Measurements from ENCODE around the gene PXMP4.
A peak's percentile ranks its signal among the peaks of the same experiment; 100 is the strongest.

The PXMP4 gene

DNA sequence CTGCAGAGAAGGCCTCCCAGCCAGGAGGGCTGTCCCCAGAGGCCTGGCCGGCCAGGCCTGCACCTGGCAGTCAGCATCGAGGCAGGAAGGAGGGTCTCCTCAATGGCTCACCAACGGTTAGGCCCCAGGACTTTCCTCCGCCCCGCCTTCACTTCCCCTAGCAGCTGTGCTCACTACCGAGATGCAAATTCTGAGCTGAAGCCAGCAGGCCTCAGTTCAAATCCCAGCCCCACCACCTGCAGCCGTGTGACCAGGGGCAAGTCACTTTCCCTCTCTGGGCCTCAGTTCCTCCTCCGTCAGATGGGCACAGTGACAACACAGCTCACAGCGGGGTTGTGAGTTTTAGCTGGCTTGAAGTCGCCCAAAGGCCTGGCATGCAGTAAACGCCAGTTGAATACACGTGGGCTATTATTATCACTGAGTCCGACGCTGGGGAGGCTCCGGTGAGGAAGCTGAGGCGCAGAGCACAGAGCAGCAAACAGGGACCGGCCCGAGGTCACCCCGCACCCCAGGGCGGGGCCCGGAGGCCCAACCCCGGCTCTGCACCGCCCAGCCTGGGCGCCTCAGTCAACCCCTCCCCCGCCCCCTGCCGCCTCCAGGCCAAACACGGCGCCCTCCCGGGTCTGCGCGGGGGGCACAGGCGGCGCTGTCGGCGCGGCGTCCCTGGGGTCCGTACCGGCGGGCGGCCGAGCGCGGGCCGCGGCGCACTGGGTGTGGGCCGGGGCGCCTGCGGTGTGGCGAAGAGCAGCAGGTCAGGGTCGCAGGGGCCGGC lies 34.6 kb downstream of the PXMP4 start:
- TF ChIP-seq CTCF (IDR thresholded peaks at IDR 0.05; ENCODE audit: extremely low read depth, insufficient read depth, missing control alignments), result no peak
- in situ Hi-C loops (cut with MboI; ENCODE audit: low pct_unique_long_range_greater_than_20kb, low sequenced_read_pairs, unreplicated experiment), result no loop called here
- peak; percentile 88 for DNase-seq (ENCODE audit: low spot score)

- no peak for DNase-seq (ENCODE audit: low spot score)
- in situ Hi-C loops (cut with MboI; ENCODE audit: low pct_unique_long_range_greater_than_20kb, low sequenced_read_pairs, unreplicated experiment), result no loop called here
Observed at GRCh38 chr20:33684533-33685327, 35.4 kb downstream of the PXMP4 start.

DNA sequence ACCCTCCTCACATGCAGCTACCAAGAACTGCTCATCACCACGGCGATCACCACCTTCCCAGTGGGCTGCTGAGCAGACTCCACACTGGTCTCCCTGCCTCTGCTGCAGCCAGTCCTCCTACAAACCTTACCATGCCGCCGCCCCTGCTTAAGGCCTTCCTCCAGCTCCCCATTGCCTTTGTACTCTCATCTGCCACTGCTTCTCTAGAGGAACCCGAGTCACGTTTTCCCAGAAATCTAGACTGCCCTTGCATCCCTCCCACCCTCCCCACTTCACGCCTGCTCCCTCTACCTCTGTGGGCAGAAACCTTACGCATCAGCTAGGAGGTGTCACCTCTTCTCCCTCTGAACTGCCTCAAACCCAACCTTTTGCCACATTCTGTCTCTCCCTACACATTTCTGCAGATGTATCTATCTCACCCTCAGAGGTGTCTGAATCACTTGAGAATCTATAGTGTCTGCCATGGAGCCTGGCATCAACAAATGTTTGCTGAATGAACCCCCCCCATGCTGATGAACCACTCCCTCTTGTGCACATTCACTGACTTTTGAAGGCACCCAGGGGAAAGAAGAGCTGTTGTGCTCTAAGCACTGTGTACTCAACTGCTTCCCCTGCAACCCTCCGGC lies 38.3 kb downstream of the PXMP4 start:
- TF ChIP-seq CTCF (IDR thresholded peaks at IDR 0.05; ENCODE audit: extremely low read depth, insufficient read depth, missing control alignments), result no peak
- no peak for DNase-seq (ENCODE audit: low spot score)
- in situ Hi-C loops (cut with MboI; ENCODE audit: low pct_unique_long_range_greater_than_20kb, low sequenced_read_pairs, unreplicated experiment), result no loop called here

More at GRCh38 chr20:33684533-33685327, 35.4 kb downstream of the PXMP4 start:
- TF ChIP-seq CTCF (IDR thresholded peaks at IDR 0.05; ENCODE audit: extremely low read depth, insufficient read depth, missing control alignments), result no peak

DNA sequence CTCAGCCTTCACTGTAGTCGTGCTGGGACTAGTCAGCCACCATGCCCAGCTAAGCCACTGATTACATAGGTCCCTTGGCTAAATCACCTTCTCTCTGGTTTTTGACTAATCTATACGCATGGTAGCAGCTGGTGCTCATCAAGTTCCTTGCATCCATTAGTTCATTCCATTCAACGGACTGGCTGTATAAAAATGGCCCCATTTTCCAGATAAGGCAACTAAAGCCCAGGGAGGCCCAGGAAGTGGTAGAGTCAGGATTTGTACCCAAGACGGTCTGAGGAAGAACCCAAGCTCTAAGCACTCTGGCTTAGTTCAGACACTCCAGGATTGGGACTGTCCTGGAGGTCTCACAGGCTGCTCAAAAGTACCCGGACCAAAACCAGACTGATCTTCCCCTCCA lies 38.8 kb downstream of the PXMP4 start:
- TF ChIP-seq CTCF (IDR thresholded peaks at IDR 0.05; ENCODE audit: extremely low read depth, insufficient read depth, missing control alignments), result no peak
- in situ Hi-C loops (cut with MboI; ENCODE audit: low pct_unique_long_range_greater_than_20kb, low sequenced_read_pairs, unreplicated experiment), result no loop called here
- no peak for DNase-seq (ENCODE audit: low spot score)

DNA sequence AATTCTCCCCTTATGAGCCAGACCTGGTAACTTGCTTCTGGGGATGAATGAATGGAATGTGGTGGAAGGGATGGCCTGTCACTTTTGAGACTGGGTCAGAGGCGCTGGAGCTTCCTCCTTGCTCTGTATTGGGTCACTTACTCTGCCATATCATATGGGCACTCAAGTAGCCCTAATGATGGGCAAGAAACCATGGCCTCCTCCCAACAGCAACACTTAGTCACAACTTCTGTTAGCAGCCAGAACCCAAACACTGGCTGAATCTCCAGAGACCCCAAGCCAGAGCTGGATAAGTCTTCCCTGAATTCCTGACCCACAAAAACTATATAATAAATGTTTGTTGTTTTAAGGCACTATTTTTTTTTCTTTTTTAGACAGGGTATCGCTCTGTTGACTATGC lies 39.4 kb downstream of the PXMP4 start:
- DNase-seq (ENCODE audit: low spot score), result no peak
- in situ Hi-C loops (cut with MboI; ENCODE audit: low pct_unique_long_range_greater_than_20kb, low sequenced_read_pairs, unreplicated experiment), result no loop called here
- TF ChIP-seq CTCF (IDR thresholded peaks at IDR 0.05; ENCODE audit: extremely low read depth, insufficient read depth, missing control alignments), result no peak

DNA sequence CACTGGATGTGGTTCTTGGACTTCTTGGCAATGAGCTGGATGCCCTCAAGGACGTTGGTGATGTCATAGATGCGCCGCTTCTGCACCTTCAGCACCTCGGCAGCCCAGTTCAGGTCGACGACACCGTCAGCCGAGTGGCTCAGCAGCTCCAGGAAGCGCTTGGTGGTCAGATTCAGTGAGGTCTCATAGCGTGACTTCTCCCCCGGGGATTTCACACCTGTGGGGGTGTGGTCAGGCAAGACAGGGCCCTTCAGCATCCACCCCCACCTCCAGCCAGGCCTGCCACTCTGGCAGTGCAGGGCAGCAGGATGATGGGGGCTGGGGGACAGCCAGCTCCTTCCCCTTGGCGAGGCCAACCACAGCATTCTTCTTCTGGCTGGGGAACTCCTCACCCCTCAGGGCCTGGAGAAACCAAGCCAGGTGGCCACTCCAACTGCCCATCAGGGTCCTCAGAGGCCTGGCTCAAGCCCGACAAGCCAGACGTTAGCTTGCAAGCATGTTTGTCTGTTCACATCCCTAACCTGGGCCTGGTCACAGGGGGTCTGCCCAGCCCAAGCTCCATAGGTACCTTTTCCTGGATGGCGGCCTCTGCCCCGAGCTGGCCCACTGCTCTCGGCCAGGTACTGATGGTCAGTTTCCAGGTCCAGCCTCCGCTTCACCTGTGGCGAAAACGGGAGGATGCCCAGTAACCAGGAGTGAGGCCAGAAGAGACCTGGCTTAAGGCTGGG lies 40.2 kb downstream of the PXMP4 start:
- no peak for TF ChIP-seq CTCF (IDR thresholded peaks at IDR 0.05; ENCODE audit: extremely low read depth, insufficient read depth, missing control alignments)
- in situ Hi-C loops (cut with MboI; ENCODE audit: low pct_unique_long_range_greater_than_20kb, low sequenced_read_pairs, unreplicated experiment), result no loop called here
- DNase-seq (ENCODE audit: low spot score), result peak; percentile 78

Data from GM13977 (cell line).